ENCODE data around the gene MFAP4. TPM values are rescaled to one million over a fixed set of nuclear protein-coding genes. Genes with fewer than 3 reads are reported as not detected.

Gene MFAP4
- total RNA-seq, 4 donors from 2014 or later: 89.3 to 282 (median 165) TPM

GRCh38 chr17:19375732-19376131, 11.3 kb downstream of the MFAP4 start:
- H3K27me3 ChIP-seq: no peaks in the 10 kb centered on the region
- no peak overlapping the region for H3K4me3 ChIP-seq
- peaks cover 0 to 14% of the 10 kb centered on the region in 2 donors for H3K36me3 ChIP-seq
- TF ChIP-seq POLR2AphosphoS5 (IDR thresholded peaks at IDR 0.05) (no peak), POLR2A (IDR thresholded peaks at IDR 0.05) (no peak), CTCF (IDR thresholded peaks at IDR 0.05) (no peak)
- peaks cover 0 to 39% (median 13%) of the 10 kb centered on the region in 3 donors for H3K4me1 ChIP-seq
- H3K27ac ChIP-seq: no peak overlapping the region
- H3K9me3 ChIP-seq: no peaks in the 10 kb centered on the region
- WGBS, 2 donors (ENCODE audit: low coverage in 1 of 2): 80 to 100% methylated on average over 1 of the region's 1 CpG
- ATAC-seq: no peak

- Histone ChIP-seq H3K27me3 (no peaks in the 10 kb centered on the region), H3K4me3 (no peak overlapping the region), H3K36me3 (no peaks in the 10 kb centered on the region), H3K27ac (no peak overlapping the region), H3K9me3 (no peaks in the 10 kb centered on the region), H3K4me1 (peaks cover 0 to 37% (median 9%) of the 10 kb centered on the region in 3 donors)
- 83 to 89% methylated on average over 3 to 5 of the region's 5 CpGs for WGBS, 2 donors (ENCODE audit: low coverage in 1 of 2)
- no peak for ATAC-seq
- TF ChIP-seq POLR2A (IDR thresholded peaks at IDR 0.05) (no peak), EP300 (IDR thresholded peaks at IDR 0.05) (no peak), POLR2AphosphoS5 (IDR thresholded peaks at IDR 0.05) (no peak), CTCF (IDR thresholded peaks at IDR 0.05) (no peak)
Observed at GRCh38 chr17:19374136-19374535, 12.9 kb downstream of the MFAP4 start.

- H3K9me3 ChIP-seq: no peaks in the 10 kb centered on the region
- ATAC-seq: no peak
- 87 to 100% methylated on average over 1 to 7 of the region's 8 CpGs for whole genome bisulfite sequencing, 2 donors (ENCODE audit: low coverage in 1 of 2)
- no peaks in the 10 kb centered on the region for H3K36me3 ChIP-seq
- TF ChIP-seq POLR2AphosphoS5 (IDR thresholded peaks at IDR 0.05): no peak
- no peak for TF ChIP-seq POLR2A (IDR thresholded peaks at IDR 0.05)
- no peak for TF ChIP-seq CTCF (IDR thresholded peaks at IDR 0.05)
- TF ChIP-seq EP300 (IDR thresholded peaks at IDR 0.05): no peak
- H3K27ac ChIP-seq: no peak overlapping the region
- peaks cover 0 to 32% (median 8%) of the 10 kb centered on the region in 3 donors for H3K4me1 ChIP-seq
- H3K4me3 ChIP-seq: no peak overlapping the region
- no peaks in the 10 kb centered on the region for H3K27me3 ChIP-seq
Observed at GRCh38 chr17:19372866-19373504, 14.0 kb downstream of the MFAP4 start.

GRCh38 chr17:19372439-19372838, 14.6 kb downstream of the MFAP4 start:
- Histone ChIP-seq H3K9me3 (no peaks in the 10 kb centered on the region), H3K4me3 (no peak overlapping the region), H3K4me1 (peaks cover 0 to 32% (median 8%) of the 10 kb centered on the region in 3 donors), H3K36me3 (no peaks in the 10 kb centered on the region), H3K27ac (no peak overlapping the region), H3K27me3 (no peaks in the 10 kb centered on the region)
- WGBS, 2 donors (ENCODE audit: low coverage in 1 of 2): 56% methylated on average over 5 of the region's 12 CpGs; no CpG with 5 or more reads in 1 of the 2 donors
- ATAC-seq: no peak
- no peak for TF ChIP-seq CTCF (IDR thresholded peaks at IDR 0.05)
- TF ChIP-seq POLR2A (IDR thresholded peaks at IDR 0.05): no peak
- TF ChIP-seq EP300 (IDR thresholded peaks at IDR 0.05): no peak
- no peak for TF ChIP-seq POLR2AphosphoS5 (IDR thresholded peaks at IDR 0.05)

GRCh38 chr17:19372011-19372370, 15.0 kb downstream of the MFAP4 start:
- Histone ChIP-seq H3K4me3 (no peak overlapping the region), H3K27ac (no peak overlapping the region), H3K4me1 (peaks cover 0 to 27% (median 7%) of the 10 kb centered on the region in 3 donors), H3K36me3 (no peaks in the 10 kb centered on the region), H3K27me3 (no peaks in the 10 kb centered on the region), H3K9me3 (no peaks in the 10 kb centered on the region)
- WGBS, 2 donors (ENCODE audit: low coverage in 1 of 2): 90% methylated on average over 8 of the region's 9 CpGs; no CpG with 5 or more reads in 1 of the 2 donors
- no peak for ATAC-seq
- TF ChIP-seq POLR2A (IDR thresholded peaks at IDR 0.05): no peak
- no peak for TF ChIP-seq EP300 (IDR thresholded peaks at IDR 0.05)
- no peak for TF ChIP-seq CTCF (IDR thresholded peaks at IDR 0.05)
- TF ChIP-seq POLR2AphosphoS5 (IDR thresholded peaks at IDR 0.05): no peak
